Measurements from ENCODE around the gene UGP2. TPM values are rescaled to one million over a fixed set of nuclear protein-coding genes. Genes with fewer than 3 reads are reported as not detected.
A peak's percentile ranks its signal among the peaks of the same experiment; 100 is the strongest.
"Not testable (repeated sequence)": the region's sequence is repeated elsewhere in the genome, so short reads cannot be mapped to it uniquely, and the experiment has no call there.

The UGP2 gene
- total RNA-seq, 1 donor from 2014 or later, result 70.5 TPM

DNA sequence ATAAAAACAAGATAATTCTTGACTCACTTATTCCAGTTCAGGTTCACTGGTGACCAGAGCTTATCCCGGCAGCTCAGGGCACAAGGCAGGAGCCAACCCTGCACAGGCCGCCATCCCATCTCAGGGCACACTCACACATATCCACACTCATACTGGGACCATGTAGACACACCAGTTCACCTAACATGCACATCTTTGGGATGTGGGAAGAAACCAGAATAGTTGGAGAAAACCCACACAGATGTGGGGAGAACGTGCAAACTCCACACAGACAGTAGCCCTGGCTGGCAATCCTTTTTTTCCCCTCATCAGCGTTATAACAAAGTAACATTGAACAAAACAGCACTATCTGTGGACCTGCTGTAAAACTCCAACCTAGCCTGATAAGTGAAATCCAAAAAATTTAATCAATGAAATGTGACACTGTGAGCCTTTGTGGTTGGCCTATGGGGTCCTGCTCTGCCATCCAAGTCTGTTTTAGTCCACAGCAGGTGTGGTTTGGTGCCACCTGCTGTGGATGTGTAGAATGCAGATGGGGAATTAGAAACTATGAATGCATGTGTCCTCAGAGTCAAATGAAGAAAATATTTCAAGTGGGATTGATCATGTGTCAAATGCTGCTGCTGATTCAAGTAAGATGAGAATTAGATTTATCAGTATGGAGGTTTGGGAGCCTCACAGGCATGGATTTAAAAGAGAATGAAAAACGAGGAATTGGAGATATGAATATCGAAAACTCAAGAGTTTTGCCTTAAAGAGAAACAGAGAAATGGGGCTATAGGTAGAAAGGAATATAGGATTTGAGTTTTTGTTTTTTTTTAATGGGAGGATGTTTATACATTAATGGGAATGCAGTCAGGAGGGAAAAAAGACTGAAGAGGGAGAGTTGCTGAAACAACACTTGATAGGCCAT is 47.0 kb downstream of the UGP2 start:
- DNase-seq (ENCODE audit: low spot score in 2 of 2) (peak in 1 of 2 donors; percentile 20), FAIRE-seq (no peak)

DNA sequence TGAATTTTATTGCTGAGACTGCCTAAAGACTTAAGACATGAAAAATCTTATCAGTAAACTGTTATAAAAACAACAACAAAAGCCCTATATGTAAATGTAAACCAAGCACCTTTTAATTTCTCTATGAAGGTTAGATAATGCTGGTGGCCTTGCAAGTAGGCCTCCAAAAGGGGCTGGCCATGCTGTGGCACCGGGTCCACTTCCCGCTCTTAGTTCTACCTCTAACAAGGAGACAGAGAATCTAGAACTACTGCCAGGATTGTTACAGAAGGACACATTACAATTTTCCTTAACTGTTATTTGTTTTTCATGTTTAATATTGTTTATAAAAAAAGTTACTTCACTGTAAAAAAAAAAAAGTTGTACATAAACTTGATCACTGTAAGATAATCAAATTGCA is 49.0 kb downstream of the UGP2 start:
- no peak for FAIRE-seq
- no peak for DNase-seq (ENCODE audit: low spot score in 2 of 2)

DNA sequence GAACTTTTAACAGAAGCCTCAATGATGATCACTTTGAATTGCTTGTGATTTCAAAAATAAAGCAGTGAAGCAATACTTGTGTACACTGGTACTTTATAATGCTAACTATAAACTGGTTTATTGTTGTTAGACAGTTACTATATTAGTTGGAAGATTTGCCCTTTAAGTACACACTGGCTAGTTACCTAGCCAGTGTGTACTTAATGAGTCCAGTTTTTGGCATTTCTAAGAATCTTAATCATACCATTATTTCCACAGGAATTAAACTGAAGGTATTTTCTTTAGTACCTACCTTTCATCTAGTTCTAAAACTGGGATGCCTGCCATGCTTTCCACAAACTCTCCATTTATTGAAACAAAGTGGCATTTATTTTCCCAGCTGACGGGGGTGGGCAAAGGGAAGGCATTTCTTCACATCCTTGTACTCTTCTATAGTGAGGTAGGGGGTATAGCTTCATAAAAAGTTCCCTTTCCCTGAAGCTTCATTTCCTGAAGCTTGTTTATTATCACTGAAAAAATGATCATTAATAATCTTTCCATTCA is 49.9 kb downstream of the UGP2 start:
- no peak for DNase-seq (ENCODE audit: low spot score in 2 of 2)
- FAIRE-seq, result no peak

DNA sequence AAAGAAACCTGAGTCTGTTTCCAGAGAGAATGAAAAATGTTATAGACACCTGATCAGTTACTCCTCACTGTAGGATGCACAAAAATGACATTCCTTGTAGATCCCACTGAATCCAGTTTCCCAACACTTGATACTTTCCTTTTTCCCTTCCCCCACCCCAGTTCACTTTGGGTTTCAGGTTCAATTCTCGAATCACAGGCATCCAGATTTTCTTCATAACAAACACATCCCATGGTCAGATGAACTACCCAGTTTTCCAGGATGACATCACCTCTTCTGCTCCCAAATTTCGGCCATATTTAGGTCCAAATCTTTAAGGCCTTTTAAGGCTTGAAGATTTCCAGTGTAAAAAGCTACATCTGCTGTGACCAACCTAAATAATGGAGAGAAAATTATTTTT is 51.5 kb downstream of the UGP2 start:
- DNase-seq (ENCODE audit: low spot score in 2 of 2) (no peak), FAIRE-seq (no peak)

DNA sequence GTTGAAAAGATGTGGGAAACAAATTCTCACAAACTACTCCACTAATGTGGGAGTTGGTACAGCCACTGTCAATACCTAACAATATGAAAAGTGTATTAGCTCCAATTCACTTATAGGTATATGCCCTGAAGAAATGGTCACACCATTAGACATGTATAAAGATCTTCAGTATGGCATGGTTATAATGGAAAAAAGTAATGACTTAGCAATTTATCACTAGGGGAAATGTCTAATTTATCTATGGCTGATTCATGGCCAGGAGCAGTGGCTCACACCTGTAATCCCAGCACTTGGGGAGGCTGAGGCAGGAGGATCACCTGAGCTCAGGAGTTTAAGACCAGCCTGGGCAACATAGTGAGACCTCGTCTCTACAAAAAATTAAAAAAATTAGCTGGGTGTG is 52.5 kb downstream of the UGP2 start:
- no peak for DNase-seq (ENCODE audit: low spot score in 2 of 2)
- no peak for FAIRE-seq

DNA sequence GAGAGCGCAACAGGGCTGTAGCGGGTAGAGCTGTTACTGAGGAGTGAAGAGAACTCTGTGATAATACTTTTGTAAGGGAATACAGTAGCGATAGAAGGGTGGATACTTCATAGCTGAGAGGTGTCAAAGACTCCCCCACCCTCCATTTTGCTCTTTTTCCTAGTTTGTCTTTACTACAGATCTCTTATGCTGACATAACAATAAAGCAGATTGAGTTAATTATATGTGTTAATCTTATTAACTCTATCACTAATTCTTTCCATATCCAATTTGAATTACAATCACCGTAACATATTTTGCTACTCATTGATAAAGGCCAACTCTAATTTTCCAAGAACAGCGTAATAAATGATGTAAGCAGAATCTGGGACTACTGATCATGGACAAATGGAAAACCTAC is 57.1 kb downstream of the UGP2 start:
- FAIRE-seq, result no peak

DNA sequence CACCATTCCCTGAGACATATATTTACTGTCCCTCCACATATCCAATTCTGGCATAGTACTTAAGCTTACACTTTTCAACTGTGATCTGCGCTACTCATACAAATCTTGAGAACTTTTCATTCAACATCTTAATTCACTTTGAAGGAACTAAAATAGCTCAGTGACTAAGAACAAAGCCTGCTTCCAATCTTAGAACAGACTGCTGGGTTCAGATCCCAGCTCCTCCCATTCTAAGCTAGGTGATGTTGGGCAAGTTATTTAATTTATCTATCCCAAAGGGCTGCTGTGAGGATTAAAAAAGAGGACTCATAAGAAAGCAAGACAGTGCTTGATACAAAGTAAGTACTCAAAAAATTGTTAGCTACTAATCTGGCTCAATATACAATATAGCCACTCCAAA is 57.9 kb downstream of the UGP2 start:
- DNase-seq (ENCODE audit: low spot score in 2 of 2), result no peak
- FAIRE-seq, result no peak

More for the DNA sequence above, 57.1 kb downstream of the UGP2 start:
- DNase-seq (ENCODE audit: low spot score in 2 of 2), result no peak

DNA sequence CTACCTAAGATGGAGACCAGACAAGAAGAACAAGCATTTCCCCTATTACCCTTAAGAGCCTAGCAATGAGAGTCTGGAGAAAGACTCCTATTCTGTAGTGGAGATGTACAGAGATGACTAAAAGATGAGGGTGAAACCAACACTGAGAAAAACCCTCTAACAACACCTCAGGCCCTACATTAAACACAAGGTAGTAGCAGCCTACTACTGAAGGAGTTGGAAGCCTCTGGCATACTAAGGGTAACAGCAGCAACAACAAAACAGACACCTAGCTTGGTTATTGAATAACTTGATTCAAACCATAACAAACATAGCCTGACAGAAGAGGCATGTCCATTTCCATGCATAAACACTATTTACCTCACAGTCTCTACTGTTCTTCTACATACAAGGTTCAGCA is 60.5 kb downstream of the UGP2 start:
- DNase-seq (ENCODE audit: low spot score in 2 of 2) (no peak), FAIRE-seq (no peak)

DNA sequence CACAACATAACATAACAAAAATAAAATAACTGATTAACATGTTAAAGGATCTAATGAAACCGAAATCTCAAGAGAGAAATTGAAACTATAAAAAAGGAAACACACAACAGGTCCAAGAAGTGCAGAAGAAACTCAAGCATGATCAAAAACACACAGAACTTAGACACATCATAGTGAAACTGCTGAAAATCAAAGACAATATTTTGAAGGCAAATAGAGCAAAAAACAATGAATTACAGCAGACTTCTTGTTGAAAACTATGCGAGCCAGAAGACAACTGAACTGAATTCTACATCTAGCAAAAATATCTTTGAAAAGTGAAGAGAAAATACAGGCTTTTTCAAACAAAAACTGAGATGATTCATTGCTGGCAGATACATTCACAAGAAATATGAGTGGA is 61.3 kb downstream of the UGP2 start:
- FAIRE-seq, result no peak
- DNase-seq (ENCODE audit: low spot score in 2 of 2), result no peak

DNA sequence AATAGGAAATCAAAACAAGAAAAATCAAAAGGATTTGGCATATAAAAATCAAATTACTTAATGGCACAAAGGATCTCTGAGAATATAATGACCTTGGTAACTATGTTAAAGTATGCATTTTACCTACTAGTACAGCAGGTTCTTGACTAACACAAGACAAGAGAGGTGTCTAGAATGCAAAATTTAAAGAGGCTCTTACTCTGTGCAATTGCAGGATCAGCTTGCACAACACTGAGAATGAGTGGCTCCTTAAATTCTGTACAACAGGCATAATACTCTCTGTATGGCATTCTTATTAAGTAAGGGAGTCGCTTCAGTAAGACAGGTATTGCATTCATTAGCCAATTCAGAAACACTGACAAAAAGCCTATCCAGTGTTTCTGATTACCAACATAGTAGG is 72.6 kb downstream of the UGP2 start:
- no peak for FAIRE-seq
- DNase-seq (ENCODE audit: low spot score in 2 of 2), result no peak

DNA sequence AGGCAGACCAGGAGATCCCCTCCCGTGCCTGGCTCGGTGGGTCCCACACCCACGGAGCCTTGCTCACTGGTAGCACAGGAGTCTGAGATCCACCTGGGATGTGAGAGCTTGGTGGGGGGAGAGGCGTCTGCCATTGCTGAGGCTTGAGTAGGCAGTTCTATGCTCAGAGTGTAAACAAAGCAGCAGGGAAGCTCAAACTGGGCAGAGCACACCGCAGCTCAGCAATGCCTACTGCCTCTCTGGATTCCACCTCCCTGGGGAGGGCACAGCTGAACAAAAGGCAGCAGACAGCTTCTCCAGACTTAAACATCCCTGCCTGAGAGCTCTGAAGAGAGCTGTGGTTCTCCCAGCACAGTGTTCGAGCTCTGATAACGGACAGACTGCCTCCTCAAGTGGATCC is 85.1 kb downstream of the UGP2 start:
- no peak for DNase-seq (ENCODE audit: low spot score in 2 of 2)
- no peak for FAIRE-seq

DNA sequence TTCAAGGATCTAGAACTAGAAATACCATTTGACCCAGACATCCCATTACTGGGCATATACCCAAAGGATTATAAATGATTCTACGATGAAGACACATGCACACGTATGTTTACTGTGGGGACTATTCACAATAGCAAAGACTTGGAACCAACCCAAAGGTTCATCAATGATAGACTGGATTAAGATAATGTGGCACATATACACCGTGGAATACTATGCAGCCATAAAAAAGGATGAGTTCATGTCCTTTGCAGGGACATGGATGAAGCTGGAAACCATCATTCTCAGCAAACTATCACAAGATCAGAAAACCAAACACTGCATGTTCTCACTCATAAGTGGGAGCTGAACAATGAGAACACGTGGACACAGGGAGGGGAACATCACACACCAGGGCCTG is 90.4 kb downstream of the UGP2 start:
- DNase-seq (ENCODE audit: low spot score in 2 of 2); FAIRE-seq: not testable (repeated sequence)

Small RNAs within 50 kb of the gene (small RNA-seq; reads per million reads assigned to genes)
- gene RF01293, result not detected

Other genes starting within 250 kb of the UGP2 start
- gene VPS54, start 177.5 kb downstream of the UGP2 start, total RNA-seq, result 38.7 TPM